ENCODE measurements around the gene HIVEP2.

Gene HIVEP2

DNA sequence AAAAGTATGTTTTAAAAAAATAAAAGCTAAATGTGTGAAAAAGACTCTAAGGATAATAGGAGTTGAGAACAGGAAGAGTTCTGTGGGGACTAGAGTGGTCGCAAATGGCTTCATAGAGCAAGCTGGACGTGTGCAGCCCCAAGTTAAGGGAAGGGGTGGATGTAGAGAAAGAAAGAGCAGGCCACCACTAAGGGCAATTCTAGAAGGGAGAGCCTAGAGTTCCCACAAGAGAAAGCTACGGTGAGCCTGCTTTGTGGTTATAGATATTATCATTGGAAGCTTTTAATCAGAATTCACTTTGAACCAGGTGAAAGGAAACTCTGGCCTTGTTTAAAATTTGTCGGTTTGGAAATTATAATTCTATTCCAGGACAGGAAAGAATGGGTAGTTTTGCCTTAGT, 101.6 kb downstream of the HIVEP2 start:
- no peak for DNase-seq (ENCODE audit: low read depth)

- DNase-seq (ENCODE audit: low read depth) = no peak
These were observed 102.3 kb downstream of the HIVEP2 start for GRCh38 chr6:142842418-142843261.

- no peak for DNase-seq (ENCODE audit: low read depth)
These were observed 103.1 kb downstream of the HIVEP2 start for GRCh38 chr6:142841915-142842314.

DNA sequence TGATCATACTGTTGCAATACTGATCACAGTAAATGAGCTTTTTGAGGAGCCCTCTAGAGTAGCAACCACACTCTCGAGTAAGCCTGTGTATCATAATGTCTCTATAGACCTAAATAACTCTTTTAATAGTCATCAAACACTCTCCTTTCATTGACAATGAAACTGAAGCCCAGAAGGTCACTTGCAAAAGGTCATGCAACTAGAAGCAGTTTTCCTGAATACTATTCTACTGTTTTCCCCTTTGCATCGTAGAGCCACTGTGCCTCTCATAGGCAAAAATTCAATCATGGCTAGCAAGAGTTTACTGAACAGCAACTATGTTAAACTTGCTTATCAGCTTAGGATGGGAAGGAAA, 105.3 kb downstream of the HIVEP2 start:
- DNase-seq (ENCODE audit: low read depth) = no peak

DNA sequence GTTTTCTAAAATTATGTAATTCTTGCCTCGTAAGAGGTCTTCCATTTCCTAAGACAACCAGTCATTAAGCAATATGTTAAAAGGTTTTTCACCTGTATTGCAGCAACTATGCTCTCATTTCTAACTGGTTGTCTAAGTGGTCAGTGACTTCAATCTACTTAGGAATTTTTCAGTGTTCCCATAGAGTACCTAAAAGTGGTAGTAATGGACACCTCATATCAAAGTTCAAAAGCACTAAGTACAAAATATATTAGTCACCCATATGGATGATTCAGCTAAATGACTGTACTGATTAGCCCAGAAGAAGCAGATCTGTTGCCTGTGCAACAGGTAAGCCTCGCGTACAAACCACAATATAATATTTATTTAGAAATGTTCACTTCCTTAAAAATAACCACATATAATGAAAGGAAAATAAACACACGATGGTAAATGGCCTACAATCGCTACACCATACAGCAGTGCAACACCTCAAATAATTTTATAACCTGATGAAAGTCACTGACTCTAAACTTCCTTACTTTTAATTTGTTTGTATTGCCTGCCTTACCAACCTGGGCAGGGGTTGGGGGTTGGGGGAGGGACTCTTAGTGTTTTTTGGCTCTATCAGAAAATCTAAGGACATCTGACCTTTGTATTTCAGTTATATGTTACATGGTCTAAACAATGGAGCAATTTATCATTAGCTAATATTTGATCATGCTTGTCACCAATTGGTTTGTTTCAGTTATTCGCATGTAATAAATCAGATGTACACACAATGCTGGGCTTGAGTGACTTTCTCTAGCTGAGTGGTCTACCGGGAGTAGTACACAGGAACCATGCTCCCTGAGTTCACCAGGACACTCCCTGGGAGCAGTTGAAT, 105.9 kb downstream of the HIVEP2 start:
- no peak for DNase-seq (ENCODE audit: low read depth)

- DNase-seq (ENCODE audit: low read depth) = no peak
These were observed 109.0 kb downstream of the HIVEP2 start for GRCh38 chr6:142835787-142836535.

DNA sequence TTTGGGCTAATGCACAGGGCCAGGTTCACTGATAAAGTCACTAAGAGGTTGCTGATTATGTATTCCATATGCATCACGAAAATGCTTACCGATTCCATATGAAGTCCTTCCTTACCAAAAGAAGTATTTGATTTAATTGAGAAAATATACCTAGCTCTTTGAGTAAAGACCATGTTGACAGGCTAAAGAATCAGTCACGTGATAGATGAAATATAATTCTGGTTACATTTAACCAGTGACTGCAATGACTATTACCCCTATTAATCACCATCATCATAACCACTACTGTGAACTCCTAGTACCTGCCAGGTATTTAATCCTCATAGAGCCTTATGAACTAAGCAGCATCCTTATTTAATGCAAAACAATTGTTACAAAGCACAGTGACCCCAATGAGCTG, 110.1 kb downstream of the HIVEP2 start:
- DNase-seq (ENCODE audit: low read depth) = no peak

- no peak for DNase-seq (ENCODE audit: low read depth)
These were observed 111.2 kb downstream of the HIVEP2 start for GRCh38 chr6:142833798-142834197.

- DNase-seq (ENCODE audit: low read depth) = no peak
These were observed 111.9 kb downstream of the HIVEP2 start for GRCh38 chr6:142833054-142833453.

- no peak for DNase-seq (ENCODE audit: low read depth)
These were observed 114.2 kb downstream of the HIVEP2 start for GRCh38 chr6:142830807-142831206.

DNA sequence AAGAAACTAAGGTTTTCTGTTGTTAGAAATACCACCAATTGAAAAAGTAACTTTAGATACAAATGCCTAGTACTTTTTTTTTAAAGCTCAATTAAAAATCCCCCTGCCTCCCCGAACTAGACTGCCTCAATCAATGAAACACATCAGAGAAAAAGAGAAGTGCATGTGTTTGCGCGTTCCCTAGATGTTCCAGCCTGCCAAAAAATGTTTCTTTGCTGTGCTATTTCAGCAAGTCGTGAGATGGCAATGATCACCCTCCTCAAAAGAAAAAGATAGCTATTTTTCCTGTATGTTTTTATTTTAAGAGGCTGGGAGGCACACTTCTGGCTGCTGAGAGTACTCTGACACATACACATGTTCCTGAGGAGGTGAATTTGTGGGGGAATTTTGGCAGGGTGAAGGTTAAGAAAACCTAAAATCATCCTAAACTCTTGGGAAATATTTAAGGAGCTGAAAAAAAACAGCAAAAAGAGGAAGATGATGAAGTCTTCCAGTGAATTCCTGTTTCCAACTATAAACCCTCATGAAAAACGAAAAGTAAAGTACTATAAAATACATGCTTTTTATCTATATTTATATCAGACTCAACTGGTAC, 114.8 kb downstream of the HIVEP2 start:
- DNase-seq (ENCODE audit: low read depth) = no peak

DNA sequence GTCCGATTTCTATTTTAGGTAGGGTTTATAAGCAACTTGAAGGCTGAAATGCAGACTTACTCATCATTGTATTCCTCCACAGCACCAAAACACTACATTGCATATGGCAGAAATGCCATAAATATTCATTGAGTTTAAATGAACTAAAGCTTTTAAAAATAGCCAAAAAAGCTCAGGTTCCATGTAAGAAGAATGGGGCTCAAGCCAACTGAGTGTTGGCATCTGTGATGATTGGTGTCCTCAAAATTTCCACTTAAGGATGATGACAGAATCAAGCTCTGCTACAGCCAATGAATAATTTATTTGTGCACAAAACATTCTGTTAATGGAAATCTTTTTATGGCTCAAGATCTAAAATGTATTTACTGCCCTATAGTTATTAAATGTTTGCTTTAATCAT, 115.4 kb downstream of the HIVEP2 start:
- DNase-seq (ENCODE audit: low read depth) = no peak

GRCh38 chr6:142827991-142828390, 117.0 kb downstream of the HIVEP2 start:
- no peak for DNase-seq (ENCODE audit: low read depth)

DNA sequence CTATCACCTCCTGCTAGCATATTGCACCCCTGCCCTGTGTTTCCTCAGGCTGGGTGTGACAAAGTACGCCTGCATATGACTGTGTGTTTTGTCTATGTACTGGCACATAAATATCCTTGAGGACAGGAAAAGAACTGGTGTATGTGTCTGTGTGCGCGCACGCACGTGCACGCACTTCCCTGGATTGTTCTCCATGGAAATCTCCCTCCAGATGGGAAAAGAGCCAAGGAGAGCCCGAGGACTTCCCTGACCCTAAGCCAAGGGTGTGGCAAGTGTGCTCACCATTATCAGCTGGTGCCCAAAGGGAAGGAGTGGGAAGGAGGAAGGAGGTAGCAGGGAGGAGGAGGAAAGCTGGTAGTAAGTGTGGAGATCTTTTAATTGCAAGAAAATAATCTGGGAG, 117.6 kb downstream of the HIVEP2 start:
- DNase-seq (ENCODE audit: low read depth) = no peak

- no peak for DNase-seq (ENCODE audit: low read depth)
These were observed 119.2 kb downstream of the HIVEP2 start for GRCh38 chr6:142825760-142826159.

- no peak for DNase-seq (ENCODE audit: low read depth)
These were observed 120.5 kb downstream of the HIVEP2 start for GRCh38 chr6:142824426-142824825.

DNA sequence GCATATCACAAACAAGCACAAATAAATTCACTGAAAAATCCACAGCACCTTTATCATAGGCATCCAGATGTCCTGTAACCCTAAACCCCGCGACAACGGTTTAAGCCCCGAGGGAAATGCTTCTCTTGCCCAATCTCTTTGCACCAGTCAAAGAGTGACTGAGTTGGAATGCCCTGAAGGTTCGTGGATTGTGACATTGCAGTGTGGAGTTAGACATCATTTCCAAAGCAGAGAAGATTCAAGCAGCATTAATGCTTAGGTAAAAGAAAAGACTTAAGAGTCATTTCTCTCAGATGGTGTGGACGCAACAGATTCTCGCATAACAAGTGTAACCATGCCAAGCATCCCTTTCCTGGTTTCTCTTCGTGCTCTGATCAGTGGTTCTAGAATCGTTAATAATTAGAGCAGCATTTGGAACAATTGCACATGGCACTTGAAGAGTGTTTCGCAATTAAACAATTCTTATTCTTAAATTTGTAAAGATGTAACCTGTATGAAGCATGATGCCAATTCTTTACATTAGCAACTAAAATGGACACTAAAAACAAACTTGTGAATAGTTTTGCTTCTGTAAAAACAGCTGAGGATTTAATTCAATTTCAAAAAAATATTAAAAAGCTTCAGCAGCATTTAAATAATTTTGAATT, 121.6 kb downstream of the HIVEP2 start:
- DNase-seq (ENCODE audit: low read depth) = no peak

DNA sequence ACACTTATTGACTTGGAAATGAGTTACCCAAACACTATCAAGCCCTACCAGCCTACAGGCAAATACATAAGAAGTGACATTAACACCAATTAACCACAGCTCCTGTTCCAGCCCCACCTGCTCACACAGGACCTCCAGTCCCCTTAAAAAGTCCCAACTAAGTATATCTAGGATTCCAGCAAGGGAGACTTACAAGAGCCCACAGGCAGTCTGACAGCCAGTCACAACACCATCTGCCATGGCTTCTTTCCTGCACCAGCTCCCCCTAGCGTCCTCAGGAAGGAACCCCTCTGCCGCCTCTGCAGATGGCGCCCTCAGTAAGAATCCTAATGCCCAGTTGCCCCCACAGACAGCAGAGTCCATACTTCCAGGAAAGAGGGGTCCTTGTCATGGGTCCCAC, 122.1 kb downstream of the HIVEP2 start:
- DNase-seq (ENCODE audit: low read depth) = no peak

- DNase-seq (ENCODE audit: low read depth) = no peak
These were observed 122.6 kb downstream of the HIVEP2 start for GRCh38 chr6:142822383-142822782.

- no peak for DNase-seq (ENCODE audit: low read depth)
These were observed 123.1 kb downstream of the HIVEP2 start for GRCh38 chr6:142821860-142822259.

- no peak for DNase-seq (ENCODE audit: low read depth)
These were observed 123.7 kb downstream of the HIVEP2 start for GRCh38 chr6:142821164-142821716.
